HG02763 (cell line): Measurements from ENCODE around the gene MMP11.
A peak's percentile ranks its signal among the peaks of the same experiment; 100 is the strongest.

Experiments
- ATAC-seq: cut with Tn5 transposase; IDR thresholded peaks from one replicate; pipeline ENCODE4 v1.9.1; 2021; ENCODE audit warnings: mild to moderate bottlenecking, moderate library complexity; ENCODE audit not compliant: unreplicated experiment

The MMP11 gene

GRCh38 chr22:23780146-23780748, 7.6 kb downstream of the MMP11 start:
- no peak for ATAC-seq

DNA sequence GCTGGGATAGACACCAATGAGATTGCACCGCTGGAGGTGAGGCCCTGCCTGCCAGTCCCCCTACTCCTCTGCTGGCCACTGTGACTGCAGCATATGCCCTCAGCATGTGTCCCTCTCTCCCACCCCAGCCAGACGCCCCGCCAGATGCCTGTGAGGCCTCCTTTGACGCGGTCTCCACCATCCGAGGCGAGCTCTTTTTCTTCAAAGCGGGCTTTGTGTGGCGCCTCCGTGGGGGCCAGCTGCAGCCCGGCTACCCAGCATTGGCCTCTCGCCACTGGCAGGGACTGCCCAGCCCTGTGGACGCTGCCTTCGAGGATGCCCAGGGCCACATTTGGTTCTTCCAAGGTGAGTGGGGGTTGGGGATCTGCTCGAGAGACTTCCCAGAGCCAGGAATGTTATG, 8.4 kb downstream of the MMP11 start:
- ATAC-seq: no peak

DNA sequence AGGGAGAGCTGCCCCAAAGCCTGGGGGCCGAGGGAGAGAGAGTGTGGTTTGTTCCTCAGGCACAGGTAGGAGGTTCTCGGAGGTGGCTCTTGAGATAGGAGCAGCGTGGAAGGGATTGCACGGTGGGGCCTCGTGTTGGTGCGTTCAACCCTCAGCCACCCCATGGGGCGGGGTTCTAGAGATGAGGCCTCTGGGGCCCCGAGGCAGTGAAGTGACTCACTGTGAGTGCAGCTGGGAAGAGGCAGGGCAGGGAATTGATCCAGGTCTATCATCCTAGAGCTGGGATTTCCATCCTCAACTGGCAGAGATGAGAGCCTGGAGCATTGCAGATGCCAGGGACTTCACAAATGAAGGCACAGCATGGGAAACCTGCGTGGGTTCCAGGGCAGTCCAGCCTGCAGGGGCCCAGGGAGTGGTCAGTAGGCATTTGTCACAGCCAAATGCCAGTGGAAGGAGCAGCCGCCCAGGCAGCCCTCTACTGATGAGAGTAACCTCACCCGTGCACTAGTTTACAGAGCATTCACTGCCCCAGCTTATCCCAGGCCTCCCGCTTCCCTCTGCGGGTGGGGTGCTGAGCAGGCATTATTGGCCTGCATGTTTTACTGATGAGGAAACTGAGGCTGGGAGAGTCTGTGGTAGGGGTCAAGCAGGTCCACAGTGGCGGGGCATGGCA, 9.0 kb downstream of the MMP11 start:
- no peak for ATAC-seq

GRCh38 chr22:23782252-23782651, 9.6 kb downstream of the MMP11 start:
- ATAC-seq: no peak

DNA sequence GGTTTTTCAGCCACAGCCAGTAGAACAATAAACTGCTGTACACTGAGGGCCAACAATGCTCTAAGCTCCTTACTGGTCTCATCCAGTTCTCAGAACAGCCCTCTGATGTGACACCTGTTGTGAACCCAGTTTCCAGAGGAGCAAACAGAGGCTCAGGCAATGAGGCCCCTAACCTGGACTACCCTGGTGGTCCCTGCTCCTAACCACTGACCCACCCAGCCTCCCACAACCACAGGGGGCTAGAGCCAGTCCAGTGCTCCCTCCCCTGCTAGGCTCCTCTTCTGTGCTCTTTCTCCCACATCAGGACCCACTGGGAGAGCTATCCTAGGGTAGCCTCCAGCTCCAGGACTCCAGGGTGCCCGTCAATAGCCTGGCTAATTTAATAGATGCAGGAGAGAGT, 10.1 kb downstream of the MMP11 start:
- no peak for ATAC-seq

GRCh38 chr22:23783265-23784150, 10.9 kb downstream of the MMP11 start:
- no peak for ATAC-seq

GRCh38 chr22:23784215-23784732, 11.6 kb downstream of the MMP11 start:
- no peak for ATAC-seq

GRCh38 chr22:23786261-23786710, 13.6 kb downstream of the MMP11 start:
- ATAC-seq: no peak

DNA sequence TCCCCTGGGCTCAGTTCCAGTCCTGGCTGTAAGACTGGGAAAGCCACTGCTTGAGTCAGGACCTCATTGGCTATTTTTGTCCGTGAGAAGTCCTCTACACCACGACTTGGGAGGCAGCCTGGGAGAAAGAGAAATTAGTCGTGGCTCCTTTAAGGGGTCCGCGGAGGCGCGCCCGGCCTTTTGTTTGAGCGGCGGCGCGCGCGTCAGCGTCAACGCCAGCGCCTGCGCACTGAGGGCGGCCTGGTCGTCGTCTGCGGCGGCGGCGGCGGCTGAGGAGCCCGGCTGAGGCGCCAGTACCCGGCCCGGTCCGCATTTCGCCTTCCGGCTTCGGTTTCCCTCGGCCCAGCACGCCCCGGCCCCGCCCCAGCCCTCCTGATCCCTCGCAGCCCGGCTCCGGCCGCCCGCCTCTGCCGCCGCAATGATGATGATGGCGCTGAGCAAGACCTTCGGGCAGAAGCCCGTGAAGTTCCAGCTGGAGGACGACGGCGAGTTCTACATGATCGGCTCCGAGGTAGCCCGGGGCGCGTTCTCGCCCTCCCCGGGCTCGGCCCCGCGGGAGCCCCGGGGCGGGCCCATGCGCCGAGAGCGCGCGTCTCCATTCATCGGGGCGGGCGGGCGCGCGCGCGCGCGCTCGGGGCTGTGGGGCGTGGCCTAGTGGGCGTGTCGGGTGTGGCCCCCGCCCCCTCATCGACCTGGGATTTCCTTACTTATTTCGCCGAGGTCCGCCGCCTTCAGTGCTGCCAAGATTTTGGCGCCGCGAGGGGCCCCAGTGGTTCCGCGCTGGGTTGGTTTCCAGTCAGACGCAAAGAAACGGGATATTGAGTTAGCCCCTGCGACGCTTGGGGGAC, 14.3 kb downstream of the MMP11 start, which contains the start of gene SMARCB1:
TSS of gene SMARCB1 (plus strand) at position 215 of the 848 bp plus-strand sequence. CDS start at position 419, 204 bp downstream.
- ATAC-seq: peak; percentile 78

GRCh38 chr22:23787600-23787896, 14.9 kb downstream of the MMP11 start:
- no peak for ATAC-seq

DNA sequence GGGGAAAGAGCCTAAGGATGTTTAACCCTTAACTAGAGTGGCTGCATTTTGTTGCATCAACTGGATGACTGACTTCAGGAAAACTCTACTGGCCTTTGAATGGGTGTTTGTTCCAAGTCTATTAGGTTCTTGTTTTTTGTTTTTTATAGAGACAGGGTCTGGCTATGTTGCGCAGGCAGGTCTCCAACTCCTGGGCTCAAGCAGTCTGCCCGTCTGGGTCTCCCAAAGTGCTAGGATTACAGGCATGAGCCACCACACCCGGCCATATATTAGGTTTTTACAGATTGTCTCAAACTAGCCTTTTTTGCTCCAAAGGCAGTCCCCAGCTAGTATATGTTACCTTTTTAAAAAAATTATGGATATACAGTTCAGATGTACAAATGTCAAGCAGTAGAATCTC, 15.3 kb downstream of the MMP11 start:
- no peak for ATAC-seq

DNA sequence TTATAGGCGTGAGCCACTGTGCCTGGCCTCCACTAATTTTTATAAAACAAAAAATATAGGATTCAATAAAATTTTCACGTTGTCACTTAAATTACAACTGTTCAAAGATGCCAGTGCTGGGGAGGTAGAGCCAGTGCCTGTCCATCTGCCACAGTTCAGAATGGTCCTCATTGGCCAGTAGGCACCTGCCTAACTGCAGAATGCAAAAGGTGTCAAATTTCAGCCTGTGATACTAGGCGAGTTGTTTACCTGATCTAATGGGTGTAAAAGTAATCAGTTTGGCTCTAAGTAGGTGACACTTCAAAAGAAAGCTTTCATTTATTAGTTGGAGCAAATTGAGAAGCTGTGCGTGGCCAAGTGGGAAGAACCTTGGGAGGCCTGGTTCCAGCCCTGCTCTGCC, 16.5 kb downstream of the MMP11 start:
- no peak for ATAC-seq

DNA sequence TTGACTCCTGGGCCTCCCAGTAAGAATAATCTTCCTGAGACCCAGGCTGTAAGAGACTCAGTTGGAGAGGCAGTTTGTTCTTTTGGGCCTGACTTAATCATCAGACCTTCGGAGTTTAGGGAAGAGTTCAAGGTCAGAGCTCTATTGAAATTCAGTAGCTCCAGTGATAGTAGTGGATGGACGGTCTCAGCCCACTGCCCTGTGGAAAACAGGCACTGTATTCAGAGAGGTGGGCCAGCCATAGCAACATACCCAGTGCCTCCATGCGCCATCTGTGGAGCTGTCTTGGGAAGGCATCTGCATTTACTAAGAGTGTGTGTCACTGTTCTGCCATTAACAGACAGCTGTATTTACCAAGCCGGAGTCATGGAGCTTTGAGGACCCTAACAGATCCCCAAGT, 17.0 kb downstream of the MMP11 start:
- no peak for ATAC-seq

DNA sequence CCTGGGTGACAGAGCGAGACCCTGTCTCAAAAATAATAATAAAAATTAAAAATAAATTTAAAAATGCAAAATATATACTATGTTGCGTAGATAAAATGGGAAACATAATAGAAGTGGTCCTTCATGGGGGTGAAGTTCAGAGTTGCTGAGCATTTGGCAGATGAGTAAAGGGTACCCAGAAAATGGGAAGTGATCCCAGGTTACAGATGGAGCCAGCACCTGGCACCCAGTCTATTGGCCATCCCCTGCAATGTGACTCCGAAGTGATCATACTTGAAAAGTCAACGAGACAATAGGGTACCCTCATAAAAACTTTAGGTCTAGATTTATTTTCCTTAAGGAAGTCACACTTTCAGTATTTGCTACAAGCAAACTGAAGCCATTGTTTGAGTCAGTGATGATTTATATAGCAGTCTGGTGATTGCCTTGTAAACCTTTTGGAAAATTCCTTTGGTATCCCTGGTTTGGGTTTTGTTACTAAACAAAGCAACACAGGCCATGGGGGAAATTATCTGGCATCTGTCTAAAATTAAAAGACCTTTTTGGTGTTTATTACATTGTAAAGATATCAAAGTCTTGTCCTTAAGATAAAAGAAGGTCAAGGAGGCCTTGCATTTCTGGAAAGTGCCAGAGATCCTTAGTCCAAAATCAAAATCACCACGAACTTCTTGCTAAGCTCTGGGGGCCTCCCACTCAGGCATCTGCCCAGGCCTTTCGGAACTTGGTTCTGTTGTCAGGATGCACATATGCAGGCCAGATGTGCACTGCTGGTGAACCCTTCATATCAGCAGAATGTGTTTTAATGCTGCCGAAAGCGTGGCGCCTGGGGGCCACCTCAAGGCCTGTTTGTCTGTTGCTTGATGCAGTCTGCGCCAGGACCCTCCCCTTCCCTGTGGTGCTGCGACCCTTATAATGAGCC, 18.4 kb downstream of the MMP11 start:
- no peak for ATAC-seq

DNA sequence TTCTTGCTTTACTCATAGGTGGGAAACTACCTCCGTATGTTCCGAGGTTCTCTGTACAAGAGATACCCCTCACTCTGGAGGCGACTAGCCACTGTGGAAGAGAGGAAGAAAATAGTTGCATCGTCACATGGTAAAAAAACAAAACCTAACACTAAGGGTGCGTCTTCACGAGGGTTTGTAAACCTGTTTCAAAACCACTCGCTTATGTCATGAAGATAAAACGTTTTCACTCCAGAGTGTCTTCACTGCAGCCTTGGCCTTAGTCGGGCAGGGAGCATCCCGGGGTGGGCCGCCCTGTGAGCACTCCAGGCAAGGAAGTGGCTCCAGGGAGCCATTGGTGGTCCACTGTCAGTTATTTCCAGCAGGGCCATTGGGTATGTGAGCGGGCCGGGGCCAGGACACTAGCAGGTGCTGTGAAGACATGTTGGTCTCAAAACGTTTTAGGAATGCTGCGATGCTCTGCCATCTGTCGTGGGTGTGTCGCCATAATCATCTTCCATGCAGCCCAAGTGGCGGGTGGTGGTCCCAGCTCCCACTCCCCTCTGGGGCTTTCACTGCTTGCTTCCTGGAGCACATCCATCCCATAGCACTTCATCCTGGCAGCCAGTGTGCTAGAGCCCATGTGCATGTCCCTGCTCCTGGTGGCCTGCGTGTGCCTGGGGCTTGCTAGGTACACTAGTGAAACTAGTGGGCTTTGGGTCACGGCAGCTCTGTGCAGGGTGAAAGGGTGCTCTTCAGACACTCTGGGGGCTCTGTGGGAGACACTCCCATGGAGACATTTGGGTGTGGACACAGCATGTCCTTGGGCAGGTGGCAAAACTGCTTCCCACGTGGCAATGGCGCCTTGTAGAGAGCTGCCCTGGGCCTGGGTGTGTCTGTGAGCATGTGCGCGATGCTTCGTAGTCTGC, 19.3 kb downstream of the MMP11 start:
- no peak for ATAC-seq

GRCh38 chr22:23793326-23793725, 20.7 kb downstream of the MMP11 start:
- ATAC-seq: no peak

DNA sequence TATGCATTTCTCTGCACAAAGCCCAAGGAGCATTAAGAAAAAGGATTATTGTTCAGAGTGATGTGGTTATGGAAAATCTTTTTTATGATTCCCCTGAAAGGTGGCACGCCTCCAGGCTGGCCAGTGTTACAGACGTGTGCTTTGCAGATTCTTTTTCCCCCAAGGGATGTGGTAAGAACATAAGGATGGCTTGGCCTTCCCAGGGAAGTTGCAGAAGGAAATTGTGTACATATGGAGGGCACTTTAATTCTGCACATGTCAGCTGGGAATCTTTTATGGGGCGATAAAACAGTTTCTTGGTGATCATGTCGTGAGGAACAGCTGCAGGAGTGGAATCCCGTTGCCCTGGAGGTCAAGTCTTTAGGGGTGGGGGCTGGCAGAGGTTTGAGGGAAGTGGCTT, 23.8 kb downstream of the MMP11 start:
- no peak for ATAC-seq
